GM21528 (cell line): ENCODE results near the gene CEP68.
A peak's percentile ranks its signal among the peaks of the same experiment; 100 is the strongest.

Experiments
- ATAC-seq: cut with Tn5 transposase; IDR thresholded peaks from one replicate; pipeline ENCODE4 v1.9.1; 2021; ENCODE audit warnings: mild to moderate bottlenecking, moderate library complexity; ENCODE audit not compliant: unreplicated experiment, low FRiP score

Gene CEP68

DNA sequence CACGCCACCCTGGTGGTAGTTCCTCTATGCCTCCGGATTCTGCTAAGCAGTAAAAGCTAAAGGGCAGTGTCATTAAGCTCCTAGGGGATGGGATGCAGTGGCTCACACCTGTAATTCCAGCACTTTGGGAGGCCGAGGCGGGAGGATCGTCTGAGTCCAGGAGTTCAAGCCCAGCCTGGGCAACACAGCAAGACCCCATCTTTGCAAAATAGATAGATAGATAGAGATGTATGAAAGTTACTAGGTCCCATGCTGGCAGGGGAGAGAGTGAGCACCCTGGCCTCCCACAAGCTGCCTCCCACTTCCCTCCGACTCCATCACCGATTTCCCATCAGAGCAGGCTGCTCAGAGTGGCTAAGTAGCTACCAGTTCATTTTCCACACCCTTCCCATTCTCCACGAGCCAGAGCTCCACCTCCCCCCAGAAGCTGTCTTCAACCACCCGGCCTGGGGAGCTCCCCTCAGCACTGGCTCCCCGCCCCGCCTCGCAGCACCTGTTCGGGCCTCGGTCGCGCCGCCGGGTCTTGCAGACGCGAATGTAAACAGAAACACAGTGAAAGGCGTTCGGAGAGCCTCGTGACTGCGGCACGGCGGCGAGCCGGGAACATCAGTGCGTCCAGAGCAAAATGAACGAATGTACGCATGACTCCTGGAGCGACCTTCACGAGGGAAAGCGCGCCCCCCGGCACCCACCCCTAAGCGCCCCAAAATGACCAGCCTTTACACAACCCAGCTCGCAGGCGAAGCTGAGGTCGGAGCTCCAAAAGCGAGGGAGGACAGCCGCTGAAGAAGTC, 598 bp upstream of the CEP68 start:
- peak; percentile 29 for ATAC-seq

DNA sequence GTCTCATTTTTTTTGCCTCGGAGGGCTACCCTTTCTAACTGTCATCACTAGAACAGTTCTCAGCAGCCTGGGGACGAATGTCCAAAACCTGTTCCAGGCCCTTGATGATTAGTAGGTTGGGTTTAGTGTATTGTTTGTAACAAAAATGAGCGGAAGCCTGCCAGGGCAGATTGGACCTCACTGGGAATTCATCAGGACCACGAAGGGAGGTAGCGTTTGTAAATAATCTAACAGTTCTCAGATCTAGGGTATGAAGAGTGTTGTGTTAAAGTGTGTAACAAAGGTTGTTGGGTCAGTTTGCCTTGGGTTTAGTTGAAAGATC, 799 bp downstream of the CEP68 start:
- no peak for ATAC-seq

DNA sequence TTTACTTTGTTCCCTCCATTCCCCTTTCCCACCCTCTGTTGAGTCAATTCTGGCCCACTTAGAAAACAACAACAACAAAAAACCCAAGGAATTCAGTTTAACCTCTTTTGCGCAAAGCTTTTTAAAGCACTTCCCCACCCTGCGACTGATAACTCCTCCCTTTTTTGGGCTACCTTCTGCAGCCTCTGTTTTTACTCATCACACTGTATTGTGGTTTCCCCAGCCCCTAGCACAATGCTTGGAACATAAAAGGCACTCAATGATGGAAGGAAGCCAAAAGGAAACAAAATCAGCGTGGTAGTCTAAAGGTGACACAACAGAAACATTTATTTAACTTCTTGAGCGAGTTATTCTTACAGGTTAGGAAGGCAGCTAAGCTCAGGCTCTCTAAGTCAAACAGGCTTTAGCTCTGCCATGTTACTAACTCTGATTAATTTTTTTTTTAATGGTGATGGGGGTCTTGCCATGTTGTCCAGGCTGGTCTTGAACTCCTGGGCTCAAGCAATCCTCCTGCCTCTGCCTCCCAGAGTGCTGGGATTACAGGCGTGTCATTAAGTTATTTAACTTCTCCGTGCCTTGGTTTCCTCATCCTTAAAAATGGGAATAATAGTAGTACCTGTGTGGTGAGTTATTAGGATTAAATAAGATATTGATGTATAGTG, 1.3 kb downstream of the CEP68 start:
- ATAC-seq, result no peak

DNA sequence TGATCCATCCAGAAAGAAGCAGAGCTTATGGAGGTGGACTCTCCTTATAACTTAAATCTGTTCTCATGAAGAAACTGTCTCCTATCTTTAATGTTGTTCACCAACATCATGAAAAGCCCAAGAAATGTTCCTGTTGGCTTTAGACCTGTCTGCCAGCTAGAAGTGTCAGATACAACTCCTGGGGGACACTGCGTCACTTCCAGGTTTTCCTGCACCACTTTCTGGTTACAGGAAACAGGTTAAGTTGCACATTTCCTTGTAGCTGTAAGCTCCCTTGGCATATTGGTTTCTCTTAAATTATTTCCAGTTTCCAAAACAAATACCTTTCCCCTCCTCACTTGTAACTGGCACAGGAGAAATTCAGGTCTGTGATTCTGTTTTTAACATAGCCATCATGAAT, 2.9 kb downstream of the CEP68 start:
- ATAC-seq, result no peak

DNA sequence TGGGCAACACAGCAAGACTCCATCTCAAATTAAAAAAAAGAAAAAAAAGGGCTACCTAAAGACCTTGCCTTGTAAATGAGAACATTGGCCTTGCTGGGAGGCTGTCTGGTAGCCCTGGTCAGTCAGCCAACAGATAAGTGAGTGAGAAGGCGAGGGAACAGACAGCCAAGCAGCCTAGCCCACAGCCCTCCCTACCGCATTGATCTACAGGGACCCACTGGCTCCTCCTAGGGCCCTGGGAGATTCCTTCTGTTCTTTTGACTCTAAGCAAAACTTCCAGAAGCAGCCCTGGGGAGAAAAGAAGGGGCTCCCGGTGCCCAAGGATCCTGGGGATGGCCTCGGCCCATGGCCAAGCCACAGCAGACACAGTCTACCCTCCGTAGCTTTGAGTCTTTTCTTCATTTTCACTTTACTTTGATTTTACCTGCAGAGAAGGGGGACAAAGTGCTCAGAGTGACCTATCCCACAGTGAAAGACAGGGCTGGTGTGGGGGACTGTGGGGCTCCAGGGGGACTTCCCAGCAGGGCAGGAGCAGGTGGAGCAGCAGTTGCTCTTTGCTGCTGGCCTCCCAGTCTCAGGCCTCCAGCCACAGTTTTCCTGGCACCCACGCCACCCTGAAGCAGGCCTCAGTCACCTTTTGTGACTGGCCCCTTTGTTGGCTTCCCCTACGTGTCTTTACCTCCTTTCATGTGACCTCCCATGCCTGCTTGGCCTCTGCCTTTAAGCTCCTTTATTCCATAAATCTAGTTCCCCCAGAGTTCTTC, 5.1 kb downstream of the CEP68 start:
- ATAC-seq, result no peak

DNA sequence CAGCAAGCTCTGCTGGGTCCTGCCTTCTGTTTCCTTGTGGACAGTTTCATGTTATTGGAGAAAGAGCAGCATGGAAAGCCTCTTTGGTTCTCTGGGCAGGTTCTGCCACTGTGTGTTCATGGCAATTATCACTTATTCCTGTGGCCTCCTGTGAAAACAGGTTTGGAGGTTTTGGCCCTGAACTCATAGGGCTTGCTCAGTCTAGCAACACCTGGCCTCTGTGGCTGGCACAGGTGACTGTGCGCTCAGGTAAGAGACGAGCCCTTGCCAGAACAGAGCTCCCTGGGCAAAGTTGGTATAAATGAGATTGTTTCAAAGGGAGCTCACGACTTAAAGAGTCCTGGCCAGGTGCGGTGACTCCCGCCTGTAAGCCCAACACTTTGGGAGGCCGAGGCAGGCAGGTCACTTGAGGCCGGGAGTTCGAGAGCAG, 5.7 kb downstream of the CEP68 start:
- no peak for ATAC-seq

DNA sequence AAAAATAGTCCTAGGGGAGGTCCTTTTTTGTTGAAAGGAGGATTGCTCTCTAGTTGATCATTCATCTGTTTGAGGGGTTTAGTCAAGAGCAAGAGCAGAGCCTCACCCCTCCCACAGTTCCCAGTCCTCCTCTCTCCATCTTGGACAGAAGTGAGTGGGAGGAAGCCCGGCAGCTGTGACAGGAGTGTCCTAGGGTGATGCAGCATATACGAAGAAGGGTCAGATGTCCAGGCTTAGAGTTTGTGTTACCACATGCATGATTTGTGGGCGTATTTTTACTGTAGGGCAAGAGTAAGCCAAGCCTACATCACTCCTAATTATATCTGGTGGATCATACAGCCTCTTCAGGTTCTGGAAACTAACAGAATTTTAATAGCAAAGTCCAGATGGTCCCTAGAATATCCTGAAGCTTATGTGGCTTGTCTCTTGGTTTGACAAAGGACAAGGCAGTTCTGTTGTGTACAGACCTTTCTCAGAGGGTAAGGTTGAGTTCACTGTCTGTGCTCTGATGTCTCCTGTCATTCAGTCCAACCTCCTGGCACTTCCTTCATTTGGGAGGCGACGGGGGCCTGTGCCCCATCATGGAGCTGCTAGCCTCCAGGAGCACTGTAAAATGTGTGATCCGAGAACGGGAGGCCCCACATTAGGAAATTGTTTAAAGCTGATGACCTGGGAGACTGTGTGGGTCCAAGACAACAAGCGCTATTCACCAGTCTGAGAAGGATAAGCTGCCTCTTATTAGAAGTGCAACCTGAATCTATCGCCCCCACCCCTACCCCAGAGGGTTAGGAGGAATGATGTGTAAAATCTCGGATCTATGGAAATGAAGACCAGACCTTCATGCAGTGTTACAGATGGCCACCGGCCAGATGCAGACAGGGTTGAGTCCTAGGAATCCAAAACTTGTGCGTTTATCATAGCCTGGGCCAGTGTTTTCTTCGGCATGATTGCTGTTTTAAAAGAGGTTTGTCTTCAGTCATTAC, 6.9 kb downstream of the CEP68 start:
- ATAC-seq, result no peak

DNA sequence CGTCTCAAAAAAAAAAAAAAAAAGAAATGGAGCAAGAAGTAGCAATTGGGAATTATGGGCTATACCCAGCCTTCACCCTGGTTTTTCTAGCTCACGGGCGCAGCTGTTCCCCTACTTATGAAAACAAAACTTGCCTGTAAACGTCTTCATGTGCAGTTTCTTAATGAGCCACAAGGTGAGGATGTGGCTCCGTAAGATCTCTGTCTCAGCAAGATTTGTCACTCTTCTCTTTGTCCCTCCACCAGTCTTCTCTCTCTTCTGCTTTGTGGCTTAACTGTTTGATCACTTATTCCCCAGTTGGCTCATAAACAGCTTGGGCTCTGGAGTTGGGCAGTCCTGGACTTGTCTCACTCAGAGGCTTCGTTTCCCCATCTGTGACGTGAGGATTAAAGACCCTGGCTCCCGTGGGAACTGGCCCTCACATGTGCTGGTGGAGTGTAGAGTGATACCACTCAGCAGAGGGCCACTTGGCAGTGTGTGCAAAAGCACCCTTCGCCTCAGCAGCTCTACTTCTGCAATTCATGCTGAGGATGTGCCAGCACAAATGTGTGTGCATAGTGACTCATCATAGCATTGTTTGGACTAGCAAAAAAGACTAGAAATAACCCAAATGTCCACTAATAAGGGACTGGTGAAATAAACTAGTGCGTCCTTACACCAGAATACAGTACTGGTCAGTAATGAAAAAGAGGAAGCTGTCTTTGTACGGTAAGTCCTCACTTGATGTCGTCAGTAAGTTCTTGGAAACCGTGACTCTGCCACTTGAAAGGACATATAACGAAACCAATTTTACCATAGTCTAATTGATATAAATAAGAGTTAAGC, 8.7 kb downstream of the CEP68 start:
- ATAC-seq, result peak; percentile 82

DNA sequence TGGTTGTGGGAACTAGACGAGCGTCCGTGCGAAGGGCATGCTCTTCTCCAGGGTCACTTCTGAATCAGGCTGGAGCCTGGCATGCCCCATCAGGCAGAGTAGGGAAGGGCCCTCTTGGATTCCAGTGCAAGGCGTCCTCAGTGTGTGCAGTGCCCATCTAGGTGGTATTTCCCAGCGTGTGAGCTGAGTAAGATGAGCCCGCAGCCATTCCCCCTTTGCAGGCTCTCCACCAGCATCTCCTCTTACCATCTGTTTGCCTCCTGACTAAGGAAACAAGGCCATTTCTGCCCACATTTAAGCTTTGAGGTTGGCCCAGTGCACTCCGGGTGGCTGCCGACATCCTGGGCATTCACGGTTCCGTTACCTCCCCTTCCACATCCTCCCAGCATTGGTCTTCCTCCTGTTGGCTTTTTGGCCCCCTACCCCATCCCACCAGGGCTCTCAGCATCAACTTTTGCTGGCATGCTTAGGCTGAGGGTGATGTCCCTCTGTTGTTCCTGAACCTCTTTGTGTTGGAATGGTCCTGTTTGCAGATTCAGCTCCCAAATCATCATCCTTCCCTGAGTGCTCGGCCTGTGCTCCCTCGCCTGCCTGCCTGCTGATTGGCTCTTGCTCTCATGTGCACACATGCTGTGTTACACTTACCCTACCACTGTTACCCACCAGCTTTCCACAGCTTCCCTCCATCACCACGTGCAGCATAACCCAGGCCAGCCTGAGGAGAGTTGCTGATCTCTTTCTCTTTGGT, 11.8 kb downstream of the CEP68 start:
- no peak for ATAC-seq

DNA sequence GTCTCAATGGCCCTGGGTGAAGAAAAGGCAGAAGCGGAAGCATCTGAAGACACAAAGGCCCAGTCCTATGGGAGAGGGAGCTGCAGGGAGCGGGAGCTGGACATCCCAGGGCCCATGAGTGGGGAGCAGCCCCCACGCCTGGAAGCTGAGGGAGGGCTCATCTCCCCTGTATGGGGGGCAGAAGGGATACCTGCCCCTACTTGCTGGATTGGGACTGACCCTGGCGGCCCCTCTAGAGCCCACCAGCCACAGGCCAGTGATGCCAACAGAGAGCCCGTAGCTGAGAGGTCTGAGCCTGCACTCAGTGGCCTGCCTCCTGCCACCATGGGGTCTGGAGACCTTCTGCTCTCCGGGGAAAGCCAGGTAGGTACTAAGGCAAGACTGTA, 13.2 kb downstream of the CEP68 start:
- ATAC-seq, result no peak

DNA sequence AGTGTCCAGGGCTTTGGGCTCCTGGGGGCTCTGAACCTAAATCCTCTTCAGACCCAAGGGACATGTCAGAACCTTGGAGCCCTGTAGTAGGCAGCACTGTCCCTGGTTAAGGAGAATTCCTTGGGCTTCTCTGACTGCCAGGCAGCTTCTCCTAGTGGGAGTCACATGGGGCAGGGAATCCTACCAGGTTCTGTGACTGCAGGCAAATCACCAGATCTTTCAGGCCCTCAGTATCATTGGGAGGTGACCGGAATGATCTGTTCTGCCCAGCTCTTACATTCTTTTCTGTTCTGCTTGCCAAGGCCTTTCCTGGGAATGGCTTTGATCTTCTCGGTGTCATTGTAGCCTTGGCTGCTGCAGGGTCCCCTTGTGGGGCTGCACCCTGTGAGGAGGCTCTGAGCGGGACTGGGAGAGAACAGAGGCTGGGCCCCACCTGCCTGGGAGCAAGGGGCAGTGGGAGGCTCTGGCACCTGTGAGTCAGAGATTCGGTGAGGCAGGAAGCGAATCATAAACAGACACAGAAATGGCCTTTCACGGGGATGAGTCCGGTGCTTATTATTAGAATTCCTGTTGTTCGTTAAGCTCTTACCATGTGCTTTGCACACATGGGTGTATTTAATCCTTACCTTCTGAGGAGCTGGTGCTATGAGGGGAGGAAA, 14.1 kb downstream of the CEP68 start:
- no peak for ATAC-seq

DNA sequence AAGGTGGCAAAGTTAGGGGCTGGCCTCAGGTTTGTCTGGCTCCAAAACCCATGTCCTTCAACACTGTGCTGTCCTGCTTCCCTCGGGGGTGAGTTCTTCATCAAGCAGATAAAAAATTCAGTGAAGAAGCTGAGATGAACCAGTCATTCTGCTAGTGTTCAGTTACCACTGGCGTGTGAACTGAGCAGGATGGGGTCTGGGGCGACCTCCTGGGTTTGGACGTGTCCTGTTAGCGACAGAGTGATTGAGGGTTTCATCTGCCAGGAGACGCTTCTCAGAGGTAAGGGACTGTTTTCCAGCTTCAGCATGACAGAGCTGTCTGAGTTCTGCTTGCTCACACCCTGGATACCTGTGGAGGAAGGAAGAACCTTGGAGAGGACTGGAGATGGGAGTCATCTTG, 14.6 kb downstream of the CEP68 start:
- no peak for ATAC-seq

DNA sequence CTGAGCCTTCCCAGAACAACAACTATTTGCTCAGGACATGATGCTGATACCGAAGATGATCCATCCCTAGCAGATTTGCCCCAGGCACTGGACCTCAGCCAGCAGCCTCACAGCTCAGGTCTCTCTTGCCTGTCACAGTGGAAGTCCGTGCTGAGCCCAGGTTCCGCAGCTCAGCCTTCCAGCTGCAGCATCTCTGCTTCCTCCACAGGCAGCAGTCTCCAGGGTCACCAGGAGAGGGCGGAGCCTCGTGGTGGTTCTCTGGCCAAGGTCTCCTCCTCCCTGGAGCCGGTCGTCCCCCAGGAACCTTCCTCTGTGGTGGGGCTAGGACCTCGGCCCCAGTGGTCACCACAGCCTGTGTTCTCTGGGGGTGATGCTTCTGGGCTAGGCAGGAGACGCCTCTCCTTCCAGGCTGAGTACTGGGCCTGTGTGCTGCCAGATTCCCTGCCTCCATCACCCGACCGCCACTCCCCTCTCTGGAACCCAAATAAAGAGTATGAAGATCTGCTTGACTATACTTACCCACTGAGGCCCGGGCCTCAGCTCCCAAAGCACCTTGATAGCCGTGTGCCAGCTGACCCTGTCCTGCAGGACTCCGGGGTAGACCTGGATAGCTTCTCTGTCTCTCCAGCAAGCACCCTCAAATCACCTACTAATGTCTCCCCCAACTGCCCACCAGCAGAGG, 15.4 kb downstream of the CEP68 start:
- ATAC-seq, result no peak

DNA sequence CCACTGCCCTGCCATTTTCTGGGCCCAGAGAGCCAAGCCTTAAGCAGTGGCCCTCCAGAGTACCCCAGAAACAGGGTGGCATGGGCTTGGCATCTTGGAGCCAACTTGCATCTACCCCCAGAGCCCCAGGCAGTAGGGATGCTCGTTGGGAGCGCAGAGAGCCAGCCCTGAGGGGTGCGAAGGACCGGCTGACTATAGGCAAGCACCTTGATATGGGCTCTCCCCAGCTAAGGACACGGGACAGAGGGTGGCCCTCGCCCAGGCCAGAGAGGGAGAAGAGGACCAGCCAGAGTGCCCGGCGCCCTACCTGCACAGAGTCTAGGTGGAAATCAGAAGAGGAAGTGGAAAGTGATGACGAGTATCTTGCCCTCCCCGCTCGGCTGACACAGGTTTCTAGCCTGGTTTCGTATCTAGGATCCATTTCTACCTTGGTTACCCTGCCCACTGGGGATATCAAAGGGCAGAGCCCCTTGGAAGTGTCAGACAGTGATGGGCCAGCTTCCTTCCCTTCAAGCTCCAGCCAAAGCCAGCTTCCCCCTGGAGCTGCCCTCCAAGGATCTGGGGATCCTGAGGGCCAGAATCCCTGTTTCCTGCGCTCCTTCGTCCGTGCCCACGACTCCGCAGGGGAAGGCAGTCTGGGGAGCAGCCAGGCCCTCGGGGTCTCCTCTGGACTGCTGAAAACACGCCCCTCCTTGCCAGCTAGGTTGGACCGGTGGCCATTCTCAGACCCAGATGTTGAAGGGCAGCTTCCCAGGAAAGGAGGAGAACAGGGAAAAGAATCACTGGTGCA, 16.2 kb downstream of the CEP68 start:
- peak; percentile 48 for ATAC-seq

DNA sequence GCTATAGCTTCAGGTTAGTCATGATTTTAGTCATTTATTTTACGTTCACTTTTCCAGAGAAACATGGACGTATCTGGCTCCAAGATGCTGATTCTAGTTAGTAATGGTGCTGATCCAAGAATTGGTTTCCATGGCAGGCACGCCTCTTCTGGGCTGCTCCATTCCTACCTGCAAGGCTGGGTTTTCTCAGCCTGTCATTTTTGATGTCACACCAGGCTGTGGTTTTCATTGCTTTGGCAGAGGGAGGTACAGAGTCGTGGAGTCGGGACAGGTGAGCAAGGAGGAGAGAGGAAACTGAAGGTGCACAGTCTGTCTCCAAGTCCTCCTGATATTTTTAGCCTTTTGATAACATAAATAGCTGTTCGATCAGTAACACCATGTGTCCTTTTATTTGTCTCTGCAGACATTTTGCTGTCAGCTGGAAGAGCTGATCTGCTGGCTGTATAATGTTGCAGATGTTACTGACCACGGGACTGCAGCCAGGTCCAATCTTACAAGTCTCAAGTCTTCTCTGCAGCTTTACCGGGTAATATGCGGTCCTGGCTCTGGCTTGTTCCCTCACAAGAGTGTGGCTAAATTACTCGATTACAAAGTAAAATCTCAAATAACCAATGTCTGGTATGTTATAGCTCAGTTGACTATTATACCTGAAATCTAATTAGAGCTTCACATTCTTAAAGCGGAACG, 17.8 kb downstream of the CEP68 start:
- ATAC-seq, result no peak

DNA sequence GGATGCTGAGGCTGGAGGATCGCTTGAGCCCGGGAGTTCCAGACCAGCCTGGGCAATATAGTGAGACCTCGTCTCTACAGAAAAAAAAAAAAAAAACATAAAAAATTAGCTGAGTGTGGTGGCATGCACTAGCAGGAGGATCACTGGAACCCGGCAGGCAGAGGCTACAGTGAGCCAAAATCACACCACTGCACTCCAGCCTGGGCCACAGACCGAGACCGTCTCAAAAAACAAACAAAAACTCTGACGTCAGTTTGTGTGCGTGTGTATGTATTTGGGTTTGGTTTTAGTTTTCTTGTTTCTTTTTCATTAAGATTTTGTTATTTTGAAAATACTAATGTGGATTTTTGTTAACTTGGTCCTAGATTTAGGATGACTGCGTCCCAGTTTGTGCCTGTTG, 19.0 kb downstream of the CEP68 start:
- ATAC-seq, result no peak
